K562 (cell line): ENCODE results near the gene PTBP3. TPM values are rescaled to one million over a fixed set of nuclear protein-coding genes. Genes with fewer than 3 reads are reported as not detected.

Experiments
- ASH1L ChIP-seq: fragments of 450-650 bp; IDR thresholded peaks from 2 replicates; pipeline ENCODE4 v1.6.1; 2018; ENCODE audit warnings: borderline replicate concordance, mild to moderate bottlenecking, low read depth; ENCODE audit not compliant: partially characterized antibody
- CBX5 ChIP-seq: IDR thresholded peaks from 2 replicates; pipeline ENCODE4 v1.6.1; 2014; ENCODE audit warnings: low read depth, borderline replicate concordance
- CCAR2 ChIP-seq: fragments of 200-400 bp; formaldehyde crosslinking; IDR thresholded peaks from 2 replicates; pipeline ENCODE4 v1.6.1; 2017; ENCODE audit warnings: mild to moderate bottlenecking, low read depth, low read length
- CEBPB ChIP-seq: fragments of 450-650 bp; IDR thresholded peaks from 2 replicates; pipeline ENCODE4 v1.6.1; 2016; ENCODE audit warnings: missing genetic modification characterization, missing compliant biosample characterization
- CREM ChIP-seq: IDR thresholded peaks from 2 replicates; pipeline ENCODE4 v1.6.1; 2014; ENCODE audit warnings: antibody characterized with exemption, low read depth
- ELF2 ChIP-seq: fragments of 250-450 bp; sonication (Bioruptor Pico); IDR thresholded peaks from 2 replicates; pipeline ENCODE4 v1.5.0; 2021; ENCODE audit warnings: mild to moderate bottlenecking
- FOXM1 ChIP-seq, 2 experiments: fragments of 450-650 bp in 1 of 2; sonication (generic) in 1 of 2; formaldehyde crosslinking in 1 of 2; IDR thresholded peaks; 2 replicates each; pipeline versions ENCODE4 v1.6.1 to v1.9.0; 2017 to 2022; ENCODE audit warnings: low read depth in 2 of 2, mild to moderate bottlenecking in 2 of 2, missing genetic modification reagents in 1 of 2, moderate library complexity in 1 of 2
- HIVEP1 ChIP-seq: fragments of 250-450 bp; sonication (Bioruptor Pico); IDR thresholded peaks from 2 replicates; pipeline ENCODE4 v1.4.0; 2020; ENCODE audit warnings: mild to moderate bottlenecking
- ILK ChIP-seq: fragments of 450-650 bp; IDR thresholded peaks from 2 replicates; pipeline ENCODE4 v1.6.1; 2016; ENCODE audit warnings: missing genetic modification characterization, low read depth, mild to moderate bottlenecking, missing compliant biosample characterization, moderate library complexity, borderline replicate concordance
- POU5F1 ChIP-seq: fragments of 150-350 bp; IDR thresholded peaks from 2 replicates; pipeline ENCODE4 v1.6.1; 2014; ENCODE audit warnings: borderline replicate concordance, low read length, low read depth, mild to moderate bottlenecking; ENCODE audit not compliant: partially characterized antibody
- ZNF324 ChIP-seq: fragments of 250-450 bp; sonication (Bioruptor Pico); IDR thresholded peaks from 2 replicates; pipeline ENCODE4 v1.4.0; 2020; ENCODE audit warnings: mild to moderate bottlenecking
- ZNF347 ChIP-seq: fragments of 450-650 bp; formaldehyde crosslinking; IDR thresholded peaks from 2 replicates; pipeline ENCODE4 v1.4.0; 2020; ENCODE audit warnings: low read depth, mild to moderate bottlenecking, moderate library complexity
- ZNF589 ChIP-seq: fragments of 200-800 bp; sonication (Bioruptor generic); IDR thresholded peaks from 2 replicates; pipeline ENCODE4 v1.6.1; 2016; ENCODE audit warnings: low read depth, missing genetic modification characterization, missing compliant biosample characterization
- ZNF717 ChIP-seq: fragments of 250-450 bp; sonication (Bioruptor Pico); IDR thresholded peaks from 2 replicates; pipeline ENCODE4 v1.5.0; 2021
- polyA plus RNA-seq, 8 experiments: library from polyadenylated mRNA; depleted of rRNA in 4 of 8; stranded (reverse) in 5 of 8; unstranded in 3 of 8; fragments of >200 nt; fragmentation: Nextera tagmentation in 2 of 8; fragmentation: Illumina TruSeq in 1 of 8; extraction: Ambion mirVana in 2 of 8; extraction: Trizol in 1 of 8; gene quantifications; 2 replicates each; pipeline versions ENCODE4 v1.2.1 to v1.2.3, GENCODE V29; 2011 to 2014; ENCODE audit warnings: inconsistent platforms in 1 of 8, missing spikeins in 1 of 8
- total RNA-seq, 7 experiments: library from RNA; depleted of rRNA in 6 of 7; stranded (reverse); fragments of >200 nt in 6 of 7; fragmentation: Illumina TruSeq in 2 of 7; extraction: Trizol in 2 of 7; gene quantifications; 2 replicates each; pipeline versions ENCODE4 v1.2.1 to v1.2.3, GENCODE V29; 2011 to 2021; ENCODE audit warnings: low replicate concordance in 1 of 7
- TF ChIP-seq, protein P1 (sequence below): fragments of 450-650 bp; IDR thresholded peaks from 2 replicates; pipeline ENCODE4 v1.6.1; 2017; ENCODE audit warnings: mild to moderate bottlenecking, moderate library complexity
- TF ChIP-seq, protein P2 (sequence below): fragments of 450-650 bp; IDR thresholded peaks from 2 replicates; pipeline ENCODE4 v1.6.1; 2014; ENCODE audit warnings: low read depth, mild to moderate bottlenecking, moderate library complexity, borderline replicate concordance
- TF ChIP-seq, protein P3 (sequence below), 2 experiments: fragments of 450-650 bp in 1 of 2; IDR thresholded peaks; 2 replicates each; pipeline ENCODE4 v1.6.1; 2011 to 2017; ENCODE audit warnings: low read depth in 2 of 2, antibody characterized with exemption in 1 of 2, borderline replicate concordance in 1 of 2, low read length in 1 of 2, mild to moderate bottlenecking in 1 of 2, mixed read lengths in 1 of 2; ENCODE audit not compliant: control insufficient read depth in 1 of 2
- TF ChIP-seq, protein P4 (sequence below): fragments of 450-650 bp; formaldehyde crosslinking; IDR thresholded peaks from 2 replicates; pipeline ENCODE4 v1.4.0; 2020; ENCODE audit warnings: mild to moderate bottlenecking, mixed read lengths

The PTBP3 gene
- total and polyA plus RNA-seq, 9 of the 15 experiments (the other 6 are each of a cell fraction or from before 2014, with no cell fraction given), result 22.4 to 132 (median 68.0) TPM

DNA sequence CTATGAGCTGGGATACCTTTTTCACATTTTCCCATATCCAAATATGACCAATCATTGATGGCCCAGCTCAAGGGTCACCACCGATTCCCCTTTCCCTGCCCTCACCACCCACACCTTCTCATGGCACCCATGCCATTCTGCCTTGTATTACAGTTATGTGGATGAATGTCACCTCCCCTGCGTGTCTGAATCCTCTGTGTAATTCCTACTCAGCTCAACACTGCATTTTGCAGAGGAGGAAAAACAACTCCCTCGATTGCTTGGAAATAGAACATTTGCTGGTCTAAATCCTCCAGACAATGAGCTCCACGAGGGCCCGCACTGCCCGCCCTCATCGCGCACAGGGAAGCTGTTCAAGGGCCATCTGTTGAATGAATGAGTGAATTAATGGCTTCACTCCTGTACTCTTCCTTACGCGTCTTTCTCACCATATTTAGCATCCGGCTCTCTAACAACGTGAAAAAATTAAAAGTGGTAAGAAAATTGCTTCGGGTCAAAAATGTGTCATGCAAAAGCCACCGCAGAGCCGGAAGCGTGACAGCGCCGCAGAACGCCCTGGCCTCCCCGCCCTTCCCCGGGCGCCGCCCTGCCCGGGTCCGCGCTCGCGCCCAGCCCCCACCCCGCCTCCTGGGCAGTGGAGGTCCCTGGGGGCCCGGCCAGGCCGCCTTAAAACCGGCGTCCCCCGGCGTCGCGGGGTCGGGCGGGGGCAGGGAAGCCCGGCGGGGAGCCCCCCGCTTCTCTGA is 159.0 kb downstream of the PTBP3 start (continued):
- TF ChIP-seq ZNF324 (no peak), ZNF717 (CRISPR knock-in tag) (no peak), ZNF347 (no peak), CCAR2 (no peak), CREM (peak; percentile 37; the same call in 1 of the 2 replicates), ELF2 (no peak), CEBPB (tag) (no peak), ZNF589 (peak; percentile 91; the same call in 1 of the 2 replicates), CBX5 (no peak), POU5F1 (no peak), ASH1L (no peak), ILK (tag) (no peak), FOXM1 (IDR thresholded peaks at IDR 0.05; ENCODE audit: low read depth) (no peak), FOXM1 (CRISPR knock-in tag; IDR thresholded peaks at IDR 0.05; ENCODE audit: low read depth) (no peak), HIVEP1 (CRISPR knock-in tag) (0 out of 2 replicates have a peak, but pooled peaks have one; percentile 28)
- TF ChIP-seq, protein P1, sequence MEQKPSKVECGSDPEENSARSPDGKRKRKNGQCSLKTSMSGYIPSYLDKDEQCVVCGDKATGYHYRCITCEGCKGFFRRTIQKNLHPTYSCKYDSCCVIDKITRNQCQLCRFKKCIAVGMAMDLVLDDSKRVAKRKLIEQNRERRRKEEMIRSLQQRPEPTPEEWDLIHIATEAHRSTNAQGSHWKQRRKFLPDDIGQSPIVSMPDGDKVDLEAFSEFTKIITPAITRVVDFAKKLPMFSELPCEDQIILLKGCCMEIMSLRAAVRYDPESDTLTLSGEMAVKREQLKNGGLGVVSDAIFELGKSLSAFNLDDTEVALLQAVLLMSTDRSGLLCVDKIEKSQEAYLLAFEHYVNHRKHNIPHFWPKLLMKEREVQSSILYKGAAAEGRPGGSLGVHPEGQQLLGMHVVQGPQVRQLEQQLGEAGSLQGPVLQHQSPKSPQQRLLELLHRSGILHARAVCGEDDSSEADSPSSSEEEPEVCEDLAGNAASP, result no peak
- TF ChIP-seq, protein P2, sequence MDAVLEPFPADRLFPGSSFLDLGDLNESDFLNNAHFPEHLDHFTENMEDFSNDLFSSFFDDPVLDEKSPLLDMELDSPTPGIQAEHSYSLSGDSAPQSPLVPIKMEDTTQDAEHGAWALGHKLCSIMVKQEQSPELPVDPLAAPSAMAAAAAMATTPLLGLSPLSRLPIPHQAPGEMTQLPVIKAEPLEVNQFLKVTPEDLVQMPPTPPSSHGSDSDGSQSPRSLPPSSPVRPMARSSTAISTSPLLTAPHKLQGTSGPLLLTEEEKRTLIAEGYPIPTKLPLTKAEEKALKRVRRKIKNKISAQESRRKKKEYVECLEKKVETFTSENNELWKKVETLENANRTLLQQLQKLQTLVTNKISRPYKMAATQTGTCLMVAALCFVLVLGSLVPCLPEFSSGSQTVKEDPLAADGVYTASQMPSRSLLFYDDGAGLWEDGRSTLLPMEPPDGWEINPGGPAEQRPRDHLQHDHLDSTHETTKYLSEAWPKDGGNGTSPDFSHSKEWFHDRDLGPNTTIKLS, result no peak
- TF ChIP-seq, protein P3, sequence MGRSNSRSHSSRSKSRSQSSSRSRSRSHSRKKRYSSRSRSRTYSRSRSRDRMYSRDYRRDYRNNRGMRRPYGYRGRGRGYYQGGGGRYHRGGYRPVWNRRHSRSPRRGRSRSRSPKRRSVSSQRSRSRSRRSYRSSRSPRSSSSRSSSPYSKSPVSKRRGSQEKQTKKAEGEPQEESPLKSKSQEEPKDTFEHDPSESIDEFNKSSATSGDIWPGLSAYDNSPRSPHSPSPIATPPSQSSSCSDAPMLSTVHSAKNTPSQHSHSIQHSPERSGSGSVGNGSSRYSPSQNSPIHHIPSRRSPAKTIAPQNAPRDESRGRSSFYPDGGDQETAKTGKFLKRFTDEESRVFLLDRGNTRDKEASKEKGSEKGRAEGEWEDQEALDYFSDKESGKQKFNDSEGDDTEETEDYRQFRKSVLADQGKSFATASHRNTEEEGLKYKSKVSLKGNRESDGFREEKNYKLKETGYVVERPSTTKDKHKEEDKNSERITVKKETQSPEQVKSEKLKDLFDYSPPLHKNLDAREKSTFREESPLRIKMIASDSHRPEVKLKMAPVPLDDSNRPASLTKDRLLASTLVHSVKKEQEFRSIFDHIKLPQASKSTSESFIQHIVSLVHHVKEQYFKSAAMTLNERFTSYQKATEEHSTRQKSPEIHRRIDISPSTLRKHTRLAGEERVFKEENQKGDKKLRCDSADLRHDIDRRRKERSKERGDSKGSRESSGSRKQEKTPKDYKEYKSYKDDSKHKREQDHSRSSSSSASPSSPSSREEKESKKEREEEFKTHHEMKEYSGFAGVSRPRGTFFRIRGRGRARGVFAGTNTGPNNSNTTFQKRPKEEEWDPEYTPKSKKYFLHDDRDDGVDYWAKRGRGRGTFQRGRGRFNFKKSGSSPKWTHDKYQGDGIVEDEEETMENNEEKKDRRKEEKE (IDR thresholded peaks at IDR 0.05; ENCODE audit: borderline replicate concordance in 1 of 2, control insufficient read depth in 1 of 2, low read depth in 2 of 2, low read length in 1 of 2), result no peak
- TF ChIP-seq, protein P4, sequence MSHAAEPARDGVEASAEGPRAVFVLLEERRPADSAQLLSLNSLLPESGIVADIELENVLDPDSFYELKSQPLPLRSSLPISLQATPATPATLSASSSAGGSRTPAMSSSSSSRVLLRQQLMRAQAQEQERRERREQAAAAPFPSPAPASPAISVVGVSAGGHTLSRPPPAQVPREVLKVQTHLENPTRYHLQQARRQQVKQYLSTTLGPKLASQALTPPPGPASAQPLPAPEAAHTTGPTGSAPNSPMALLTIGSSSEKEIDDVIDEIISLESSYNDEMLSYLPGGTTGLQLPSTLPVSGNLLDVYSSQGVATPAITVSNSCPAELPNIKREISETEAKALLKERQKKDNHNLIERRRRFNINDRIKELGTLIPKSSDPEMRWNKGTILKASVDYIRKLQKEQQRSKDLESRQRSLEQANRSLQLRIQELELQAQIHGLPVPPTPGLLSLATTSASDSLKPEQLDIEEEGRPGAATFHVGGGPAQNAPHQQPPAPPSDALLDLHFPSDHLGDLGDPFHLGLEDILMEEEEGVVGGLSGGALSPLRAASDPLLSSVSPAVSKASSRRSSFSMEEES (CRISPR knock-in tag), result no peak
